GM18499 (cell line): ENCODE results near the gene GABRB1.
A peak's percentile ranks its signal among the peaks of the same experiment; 100 is the strongest.

Experiments used
- ATAC-seq: cut with Tn5 transposase; IDR thresholded peaks from one replicate; pipeline ENCODE4 v1.9.1; 2021; ENCODE audit warnings: moderate number of reproducible peaks; ENCODE audit not compliant: insufficient read depth, unreplicated experiment

GABRB1 gene

DNA sequence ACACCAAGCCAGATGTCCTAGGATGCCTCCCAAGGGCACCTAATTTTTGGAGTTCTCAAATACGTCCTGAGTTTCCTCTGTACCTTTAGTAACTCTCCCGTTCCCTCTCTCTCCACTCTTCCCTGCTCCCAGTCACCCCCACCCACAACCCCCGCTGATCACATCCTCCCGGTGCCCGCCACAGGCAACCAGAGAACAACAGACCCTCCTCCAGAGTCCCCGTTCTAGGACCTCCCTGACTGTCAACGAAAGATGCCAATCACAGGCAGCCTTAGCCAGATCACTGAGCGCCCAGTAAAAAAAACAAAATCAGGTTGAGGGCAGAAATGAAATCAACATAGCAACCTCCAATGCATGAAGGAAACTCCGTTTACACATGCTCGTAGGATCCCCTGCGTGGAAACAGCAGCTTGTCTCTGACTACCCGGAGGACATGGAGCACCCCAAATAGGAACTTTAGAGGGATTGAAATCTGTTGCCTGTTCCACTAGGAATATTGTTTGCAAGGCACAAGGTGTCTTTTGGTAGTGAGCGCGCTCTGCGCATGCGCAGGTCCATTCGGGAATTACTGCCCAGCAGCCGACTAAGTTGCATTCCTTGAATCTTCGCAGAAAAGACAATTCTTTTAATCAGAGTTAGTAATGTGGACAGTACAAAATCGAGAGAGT lies at the start of gene GABRB1:
Gene GABRB1 (plus strand): TSS at position 557 of the 668 bp plus-strand sequence.
- ATAC-seq, result no peak

DNA sequence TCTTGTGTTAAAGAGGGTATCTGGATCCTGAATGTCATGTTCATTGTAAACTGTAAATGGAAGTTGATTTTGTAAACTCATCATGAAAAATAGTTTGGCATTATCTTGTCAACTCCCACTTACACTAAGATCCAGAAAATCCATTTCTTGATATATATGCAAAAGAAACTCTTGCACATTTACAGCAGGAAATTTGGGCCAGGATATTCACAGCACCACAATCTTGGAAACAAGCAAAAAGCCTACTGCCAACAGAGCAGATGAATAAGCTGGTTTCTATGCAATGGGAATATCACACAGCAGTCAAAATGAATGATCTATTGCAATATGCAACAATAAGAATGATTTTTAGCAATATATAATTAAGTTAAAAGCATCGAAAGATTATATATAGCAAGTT lies 46.6 kb upstream of the GABRB1 start:
- no peak for ATAC-seq

DNA sequence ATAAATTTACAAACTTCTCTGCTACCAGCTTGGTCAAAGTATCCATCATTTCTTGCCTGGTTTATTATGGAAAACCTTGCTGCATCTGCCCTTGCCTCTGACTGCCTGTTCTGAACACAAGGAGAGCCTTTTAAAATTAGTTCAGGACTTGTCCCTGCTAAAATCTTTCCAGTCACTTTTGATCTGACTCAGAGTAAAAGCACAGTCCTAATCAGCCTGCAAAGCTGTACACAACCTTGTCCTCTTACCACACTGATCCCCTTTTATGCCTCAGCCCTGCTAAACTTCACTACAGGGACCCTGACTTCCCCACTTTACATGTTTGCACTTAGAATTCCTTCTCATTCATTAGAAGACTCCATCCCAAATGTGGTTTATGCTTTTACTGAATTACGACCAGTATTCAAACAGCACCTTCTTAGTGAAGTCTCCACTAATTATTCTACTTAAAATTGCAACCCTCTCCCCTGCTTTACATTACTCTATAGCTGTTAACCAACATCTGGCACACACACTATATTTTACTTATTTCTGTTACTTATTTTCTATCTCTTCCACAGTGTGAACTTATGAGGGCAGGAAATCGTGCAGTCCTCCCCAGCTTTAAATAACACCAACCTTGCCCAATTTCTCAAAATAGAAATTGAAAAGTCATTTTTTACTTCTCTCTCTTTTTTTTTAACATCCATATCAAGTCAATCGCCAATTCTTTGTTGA lies 44.3 kb upstream of the GABRB1 start:
- ATAC-seq, result no peak

DNA sequence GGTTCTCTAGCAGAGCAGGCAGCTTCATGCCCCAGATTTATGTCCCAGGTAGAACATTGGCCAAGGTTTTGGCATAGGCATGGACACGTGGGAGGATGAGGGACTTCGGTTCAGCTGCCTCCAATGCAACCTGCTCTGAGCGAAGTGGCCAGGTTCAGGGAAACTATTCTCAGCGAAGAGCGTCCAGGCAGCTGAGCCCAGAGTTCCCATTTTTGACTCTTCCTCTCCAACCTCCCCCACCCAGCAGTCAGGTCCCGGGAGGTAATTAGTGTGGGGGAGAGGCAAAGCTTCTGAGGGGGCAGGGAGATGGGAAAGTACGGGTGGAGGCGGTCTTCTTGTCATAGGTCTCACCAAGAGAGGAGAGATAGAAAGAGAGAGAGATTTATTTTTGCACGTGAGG lies 39.0 kb upstream of the GABRB1 start:
- no peak for ATAC-seq

DNA sequence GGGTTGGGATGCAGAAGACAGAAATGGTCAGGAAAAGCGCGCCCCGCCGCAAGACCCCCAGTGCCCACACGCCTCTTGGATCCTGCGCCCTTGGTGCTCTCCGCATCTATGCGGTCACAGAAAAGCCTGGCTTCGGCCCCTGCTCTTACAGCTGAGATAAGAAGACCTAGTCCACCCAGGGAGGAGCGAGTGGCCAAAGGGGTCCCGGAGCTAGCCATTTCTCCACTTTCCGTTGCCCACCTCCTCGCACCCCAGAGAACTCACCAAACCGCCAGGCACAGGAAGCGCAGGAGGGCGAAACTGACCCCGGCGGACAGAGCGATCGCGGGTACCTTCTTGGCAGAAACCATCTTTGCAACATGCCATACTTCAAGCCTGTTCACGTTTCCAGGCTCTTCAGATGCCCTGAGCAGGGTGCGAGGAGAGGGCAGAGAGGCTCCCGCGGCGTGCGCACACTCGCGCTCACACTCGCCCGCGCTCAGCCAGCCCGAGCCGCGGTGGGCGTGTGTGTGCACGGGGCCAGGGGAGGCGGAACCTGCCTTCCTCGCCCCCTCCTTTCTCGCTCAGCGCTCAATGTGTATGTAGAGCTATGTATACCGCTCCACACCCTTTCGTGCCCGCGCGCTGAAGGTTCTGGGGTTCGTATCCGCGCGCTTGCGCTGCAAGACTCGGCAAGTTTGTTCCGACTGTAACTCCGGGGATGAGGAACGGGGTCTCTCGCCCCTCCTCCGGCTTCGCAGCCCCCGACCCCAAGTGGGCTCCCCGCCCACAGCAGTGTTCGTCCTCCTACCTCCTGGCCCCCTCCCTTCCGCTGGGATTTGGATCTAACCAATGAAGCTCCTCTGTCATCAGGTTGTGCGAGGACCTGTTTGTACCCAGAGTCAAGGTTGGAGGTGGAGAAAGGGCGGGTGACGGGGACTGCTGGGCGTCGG lies 38.0 kb upstream of the GABRB1 start, which contains the start of gene GABRA4:
Gene GABRA4 (minus strand): TSS at position 507 of the 932 bp plus-strand sequence. CDS start 157 bp downstream, at position 350.
- ATAC-seq, result no peak

DNA sequence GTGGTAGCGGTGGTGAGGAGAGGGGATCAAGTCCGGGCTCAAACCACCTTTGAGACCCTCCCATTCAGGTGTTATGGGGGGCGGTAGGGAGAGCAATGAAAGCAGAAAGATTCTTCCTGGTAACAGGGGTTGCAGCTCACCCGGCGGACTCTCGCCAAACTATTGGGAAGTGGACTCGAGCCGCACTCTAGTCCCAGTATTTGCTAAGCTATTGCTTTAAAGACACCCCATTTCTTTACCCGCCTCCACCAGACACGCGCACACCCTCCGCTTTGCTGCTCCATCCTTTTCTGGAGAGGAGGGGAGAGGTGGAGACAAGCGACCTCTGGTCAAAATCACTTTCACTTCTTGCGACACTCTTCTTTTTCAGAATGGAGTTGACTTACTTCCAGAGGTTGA lies 37.4 kb upstream of the GABRB1 start:
- no peak for ATAC-seq

DNA sequence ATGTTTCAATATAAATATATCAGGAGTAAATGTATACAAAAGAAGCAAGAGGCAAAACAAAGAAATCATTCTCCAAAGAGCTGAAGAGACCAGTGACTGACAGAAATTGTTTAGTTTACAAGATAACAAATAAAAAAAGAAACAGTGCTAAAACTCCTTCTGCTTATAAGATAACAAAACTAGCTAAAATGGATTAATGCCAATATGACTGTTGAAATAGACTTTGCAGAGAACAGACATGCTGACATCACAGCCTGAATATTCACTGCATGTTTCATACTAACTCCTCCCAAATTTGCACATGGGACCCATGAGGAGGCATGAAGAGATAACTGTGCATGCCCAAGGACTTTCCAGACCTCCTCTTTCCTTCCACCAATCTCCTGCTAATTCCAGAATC lies 31.8 kb upstream of the GABRB1 start:
- no peak for ATAC-seq

DNA sequence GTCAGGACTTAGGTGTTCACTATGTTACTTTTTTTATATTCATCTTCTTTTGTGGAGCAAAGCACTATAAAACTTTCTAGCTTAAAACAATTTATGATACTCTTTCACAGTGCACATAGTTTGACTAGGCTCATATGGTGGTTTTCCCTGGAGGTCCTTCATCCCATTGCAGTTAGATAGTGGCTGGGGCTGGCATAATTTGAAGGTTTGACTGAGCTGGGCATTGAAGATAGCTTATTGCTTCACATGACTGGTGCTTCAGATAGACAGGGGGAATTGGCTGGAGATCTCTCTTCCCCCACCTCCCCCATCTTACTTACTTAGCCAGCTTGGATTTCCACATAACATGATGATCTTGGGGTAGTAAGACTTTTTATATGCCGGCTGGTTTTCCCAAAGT lies 31.0 kb upstream of the GABRB1 start:
- no peak for ATAC-seq

DNA sequence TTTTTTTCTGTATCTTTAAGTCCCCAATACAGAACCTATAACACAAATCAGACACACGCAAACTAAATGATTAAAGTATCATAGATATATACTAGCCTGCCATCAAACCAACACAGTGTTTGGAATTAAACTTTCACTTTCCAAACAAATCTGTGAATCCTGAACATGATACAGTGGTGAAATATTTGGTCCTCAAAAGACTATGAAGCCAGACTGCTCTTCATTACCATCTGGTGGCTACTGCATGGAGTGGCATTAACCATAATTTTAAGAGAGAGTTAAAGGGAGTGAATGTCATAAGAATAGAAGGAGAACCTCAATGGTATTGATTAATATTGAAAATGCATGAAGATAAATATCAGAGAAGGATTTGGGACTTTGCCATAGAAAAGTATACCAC lies 28.8 kb upstream of the GABRB1 start:
- no peak for ATAC-seq

DNA sequence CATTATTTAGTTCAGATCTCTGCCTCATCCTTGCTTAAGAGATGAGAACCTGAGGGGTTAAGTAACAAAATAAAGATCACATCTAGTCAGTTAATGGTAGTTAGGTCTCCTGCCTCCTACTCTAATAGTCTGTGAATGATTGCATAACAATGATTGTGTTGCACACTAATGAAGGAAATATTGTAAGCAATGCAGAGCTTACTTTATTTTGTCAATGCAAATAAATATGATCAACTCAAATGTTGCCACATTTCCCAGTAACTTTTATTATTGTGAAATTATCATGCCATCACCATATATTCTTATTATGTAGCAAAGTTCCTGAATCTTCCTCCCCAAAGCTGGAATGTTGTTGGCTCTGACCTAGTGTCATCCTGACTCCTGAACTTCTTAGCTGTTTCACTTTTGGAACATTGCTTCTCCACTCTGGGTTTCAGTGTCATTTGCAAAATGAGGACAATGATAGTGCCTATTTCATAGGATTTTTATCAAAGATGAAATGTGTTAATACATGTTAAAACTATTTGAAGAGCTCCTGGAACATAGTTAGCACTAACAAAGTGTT lies 20.9 kb upstream of the GABRB1 start:
- no peak for ATAC-seq

DNA sequence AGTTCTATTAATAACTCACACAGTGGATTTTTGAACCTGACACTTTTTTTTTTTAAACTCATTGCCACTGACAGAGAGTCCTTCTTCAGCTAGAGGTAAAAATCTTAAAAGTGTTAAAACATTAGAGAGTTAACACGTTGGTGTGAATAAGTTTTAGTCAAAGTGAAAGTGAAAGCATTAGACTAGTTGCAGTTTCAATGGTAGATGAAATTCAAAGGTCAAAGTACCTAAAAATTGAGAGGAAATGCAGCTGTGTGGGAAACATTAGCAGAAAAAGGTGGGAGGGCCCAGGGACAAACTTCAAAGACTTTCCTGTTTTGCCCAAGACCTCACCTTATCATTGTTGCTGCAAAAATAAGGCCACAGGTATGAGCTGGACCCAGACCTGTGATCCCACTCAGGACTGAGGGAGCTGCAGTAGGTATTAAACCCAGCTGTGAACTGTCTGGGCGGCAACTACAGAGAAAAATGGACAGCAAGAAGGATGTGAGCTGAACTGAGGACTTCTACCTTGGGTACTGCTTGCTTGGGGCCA lies 20.4 kb upstream of the GABRB1 start:
- peak; percentile 94 for ATAC-seq

DNA sequence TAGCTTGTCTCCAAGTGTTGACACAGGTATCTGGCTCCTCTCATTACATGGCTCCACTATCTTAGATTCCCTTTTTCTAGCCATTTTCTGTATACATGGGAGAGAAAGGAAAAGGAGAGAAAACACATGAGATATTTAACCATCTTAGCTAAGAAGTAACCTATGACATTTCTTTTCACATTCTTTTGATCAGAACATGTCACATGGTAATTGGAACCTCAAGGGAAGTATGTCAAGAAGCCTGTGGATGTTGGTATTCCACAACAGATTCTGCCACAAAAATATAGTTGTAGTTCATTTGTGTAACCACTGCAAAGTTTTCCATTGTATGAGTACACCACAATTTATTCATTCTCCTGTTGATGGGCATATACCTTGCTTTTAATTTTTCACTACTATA lies 18.7 kb upstream of the GABRB1 start:
- ATAC-seq, result no peak

DNA sequence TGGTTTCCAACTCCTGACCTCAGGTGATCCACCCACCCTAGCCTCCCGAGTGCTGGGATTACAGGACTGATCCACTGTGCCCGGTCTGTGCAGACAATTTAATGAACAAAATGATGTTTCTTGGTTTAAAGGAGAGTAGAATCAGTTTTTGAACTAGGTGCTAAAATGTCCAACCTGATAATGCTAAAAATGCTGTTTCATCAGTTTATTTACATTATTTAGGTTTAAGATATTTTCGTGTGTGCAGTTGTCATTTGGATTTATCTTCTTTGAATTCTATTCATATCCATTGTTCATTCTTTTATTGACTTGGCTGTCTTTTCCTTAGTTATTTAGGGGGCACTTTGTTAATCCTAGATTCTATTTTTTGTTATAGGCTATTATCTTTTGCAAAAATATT lies 18.0 kb upstream of the GABRB1 start:
- ATAC-seq, result no peak

DNA sequence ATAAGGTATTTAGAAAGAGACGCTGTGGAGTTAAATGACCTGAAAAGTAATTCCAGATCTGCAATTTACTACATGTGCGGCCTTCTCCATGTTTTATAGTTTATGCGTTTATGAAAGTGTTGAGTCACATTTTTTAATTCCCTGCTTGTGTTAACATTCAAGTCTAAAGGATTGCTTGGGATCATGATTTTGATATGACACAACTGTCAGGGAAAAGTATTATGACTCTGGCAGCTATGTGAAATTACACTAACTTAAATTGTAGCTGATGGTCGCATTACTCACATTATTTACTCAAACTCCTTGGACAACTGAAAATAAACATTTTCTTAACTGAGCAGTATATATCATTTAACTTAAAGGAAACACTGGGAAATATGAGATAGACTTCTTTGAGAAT lies 14.3 kb upstream of the GABRB1 start:
- ATAC-seq, result no peak

DNA sequence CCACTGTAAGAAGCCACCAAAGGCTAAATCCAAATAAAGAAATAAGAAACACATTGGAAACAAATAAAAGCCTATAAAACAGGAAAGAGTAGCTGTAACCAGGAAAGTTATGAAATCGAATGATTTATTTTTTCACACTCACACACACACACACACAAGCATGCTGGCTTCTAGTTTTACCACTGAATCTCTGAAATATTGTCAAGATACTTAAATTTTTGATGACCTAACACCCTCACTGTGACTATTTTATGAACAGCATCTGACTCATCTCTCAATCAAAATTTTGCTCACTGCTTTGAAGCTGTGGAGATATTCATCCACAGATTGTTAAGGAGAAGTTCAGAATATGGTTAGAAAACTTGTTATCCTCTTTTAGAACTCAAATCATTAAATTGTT lies 13.9 kb upstream of the GABRB1 start:
- no peak for ATAC-seq

DNA sequence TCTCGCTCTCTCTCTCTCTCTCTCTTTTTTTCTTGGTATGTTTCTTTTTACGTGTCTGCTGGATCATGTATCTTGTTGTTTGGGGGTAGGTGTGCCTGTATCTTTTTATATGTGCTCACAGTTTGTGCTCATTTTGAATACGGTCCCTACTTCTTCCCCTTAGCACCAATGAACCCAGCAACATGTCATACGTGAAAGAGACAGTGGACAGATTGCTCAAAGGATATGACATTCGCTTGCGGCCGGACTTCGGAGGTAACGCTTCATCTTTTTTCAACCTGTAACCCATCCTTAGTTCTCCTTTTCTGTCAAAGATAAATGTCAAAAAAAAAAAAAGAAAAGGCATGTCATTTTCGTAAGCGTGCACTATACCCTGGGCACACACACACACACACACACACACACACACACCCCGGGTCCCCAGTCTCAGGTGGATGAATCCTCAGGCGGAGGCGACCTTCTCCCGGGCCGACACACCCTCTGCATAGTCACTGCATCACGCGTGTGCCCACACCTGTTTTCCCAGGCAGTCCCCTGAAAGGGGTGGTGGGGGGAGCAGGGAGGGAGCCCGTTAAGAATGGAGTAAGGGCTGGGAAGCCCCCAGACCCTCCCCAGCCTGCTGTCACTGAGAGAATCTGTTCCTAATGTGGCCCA lies 511 bp downstream of the GABRB1 start:
- no peak for ATAC-seq

DNA sequence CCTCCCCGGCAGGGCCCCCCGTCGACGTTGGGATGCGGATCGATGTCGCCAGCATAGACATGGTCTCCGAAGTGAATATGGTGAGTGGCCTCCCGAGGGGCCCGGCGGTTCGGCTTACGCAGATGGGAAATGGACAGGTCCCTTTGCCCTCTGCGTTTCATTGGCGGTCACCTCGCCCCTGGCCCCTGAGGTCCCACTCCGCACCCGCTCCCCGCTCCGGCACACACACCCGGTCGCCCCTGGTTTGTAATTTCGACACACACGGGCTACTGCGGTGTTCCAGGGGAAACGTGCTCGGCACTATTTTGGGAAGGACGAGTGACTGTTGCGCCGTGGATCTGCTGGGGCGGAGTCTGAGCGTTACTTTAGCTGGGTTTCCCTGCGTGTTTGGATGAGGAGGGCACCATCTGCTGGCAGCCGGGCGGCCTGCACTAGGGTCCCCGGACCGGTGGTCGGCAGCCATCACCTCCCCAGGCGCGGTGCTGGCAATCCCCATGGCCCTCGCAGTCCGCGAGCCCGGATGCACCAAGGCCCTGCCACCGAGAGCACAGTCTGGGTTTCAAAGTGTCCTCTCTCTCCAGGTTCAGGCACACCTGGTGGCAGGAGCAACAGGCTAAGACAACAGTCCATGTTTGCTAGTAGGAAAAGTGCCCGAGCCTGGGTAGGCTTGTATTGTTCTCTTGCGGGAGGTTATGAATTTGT lies 1.2 kb downstream of the GABRB1 start:
- ATAC-seq, result peak; percentile 64

DNA sequence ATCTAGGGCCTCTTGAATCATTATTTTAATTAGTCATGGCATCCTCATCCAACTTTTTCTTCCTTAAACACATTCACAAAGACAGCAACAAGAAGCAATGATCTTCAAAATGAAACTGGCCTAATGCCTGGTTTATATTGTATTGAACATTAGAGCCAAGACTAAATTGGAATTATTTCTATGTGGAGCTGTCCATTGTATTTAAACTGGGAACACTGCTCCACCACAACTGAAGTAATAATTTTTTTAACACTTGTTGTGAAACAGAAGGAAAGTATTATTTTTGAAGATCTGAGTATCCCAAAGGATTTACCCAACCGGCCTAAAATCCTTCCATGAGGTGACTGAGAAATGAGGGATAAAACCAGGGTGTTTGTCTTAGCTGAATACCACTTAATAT lies 6.9 kb downstream of the GABRB1 start:
- ATAC-seq, result no peak

DNA sequence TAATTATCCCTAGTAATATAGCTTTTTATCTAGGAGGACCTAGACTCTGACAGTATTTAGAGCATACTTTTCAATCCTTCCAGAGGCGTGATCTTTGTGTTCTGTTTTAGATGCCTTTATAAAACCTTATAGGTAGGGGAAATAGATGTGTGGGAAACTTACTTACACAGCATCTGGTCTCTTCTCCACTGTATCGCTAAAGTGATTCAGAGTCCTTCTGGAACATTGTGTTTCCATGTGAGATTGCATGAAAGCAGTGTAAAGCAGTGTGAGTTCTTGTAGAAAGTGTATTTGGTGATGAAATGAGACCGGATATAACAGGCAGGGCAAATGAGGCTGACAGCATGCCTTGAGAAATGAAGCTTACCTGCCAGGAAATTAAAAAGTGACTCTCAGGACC lies 9.5 kb downstream of the GABRB1 start:
- ATAC-seq, result no peak
